HG03175 (cell line): ENCODE data around the gene SEM1.
"Not testable (repeated sequence)": the region's sequence is repeated elsewhere in the genome, so short reads cannot be mapped to it uniquely, and the experiment has no call there.

Experiments used
- ATAC-seq: cut with Tn5 transposase; IDR thresholded peaks from one replicate; pipeline ENCODE4 v1.9.1; 2021; ENCODE audit warnings: mild to moderate bottlenecking, moderate library complexity; ENCODE audit not compliant: unreplicated experiment

Gene SEM1

GRCh38 chr7:96709381-96710228 is at the start of gene SEM1:
Gene SEM1 (minus strand): TSS chr7:96709846. CDS start chr7:96709763, 83 bp downstream.
- ATAC-seq = peak; percentile 89

GRCh38 chr7:96757880-96758279 is 48.2 kb upstream of the SEM1 start:
- ATAC-seq = not testable (repeated sequence)

- no peak for ATAC-seq
These were observed 37.8 kb upstream of the SEM1 start for GRCh38 chr7:96747418-96747940.

- ATAC-seq = no peak
These were observed 30.5 kb upstream of the SEM1 start for GRCh38 chr7:96740130-96740529.

GRCh38 chr7:96739609-96740008 is 30.0 kb upstream of the SEM1 start:
- ATAC-seq = no peak

- no peak for ATAC-seq
These were observed 29.5 kb upstream of the SEM1 start for GRCh38 chr7:96739167-96739566.

- no peak for ATAC-seq
These were observed 29.1 kb upstream of the SEM1 start for GRCh38 chr7:96738705-96739104.

GRCh38 chr7:96737545-96738050 is 28.0 kb upstream of the SEM1 start:
- ATAC-seq = no peak

- ATAC-seq = no peak
These were observed 24.7 kb upstream of the SEM1 start for GRCh38 chr7:96734343-96734742.

- no peak for ATAC-seq
These were observed 20.2 kb upstream of the SEM1 start for GRCh38 chr7:96729820-96730219.

- no peak for ATAC-seq
These were observed 18.5 kb upstream of the SEM1 start for GRCh38 chr7:96728139-96728538.

- ATAC-seq = no peak
These were observed 18.0 kb upstream of the SEM1 start for GRCh38 chr7:96727534-96728088.

- ATAC-seq = no peak
These were observed 14.0 kb upstream of the SEM1 start for GRCh38 chr7:96723622-96724021.

- not testable (repeated sequence) for ATAC-seq
These were observed 13.3 kb upstream of the SEM1 start for GRCh38 chr7:96722928-96723327.

GRCh38 chr7:96720843-96721242 is 11.2 kb upstream of the SEM1 start:
- no peak for ATAC-seq

- no peak for ATAC-seq
These were observed 9.5 kb upstream of the SEM1 start for GRCh38 chr7:96719164-96719563.

- ATAC-seq = no peak
These were observed 8.7 kb upstream of the SEM1 start for GRCh38 chr7:96718107-96719003.

- ATAC-seq = no peak
These were observed 3.4 kb upstream of the SEM1 start for GRCh38 chr7:96713037-96713436.

- ATAC-seq = no peak
These were observed 898 bp upstream of the SEM1 start for GRCh38 chr7:96710544-96710943.

- ATAC-seq = peak; percentile 21
These were observed 774 bp downstream of the SEM1 start for GRCh38 chr7:96708872-96709271.
